ENCODE results near the gene DHRSX. TPM values are rescaled to one million over a fixed set of nuclear protein-coding genes. Genes with fewer than 3 reads are reported as not detected.

The DHRSX gene
- total and polyA plus RNA-seq, 12 donors = 6.4 to 68.6 (median 27.7) TPM

DNA sequence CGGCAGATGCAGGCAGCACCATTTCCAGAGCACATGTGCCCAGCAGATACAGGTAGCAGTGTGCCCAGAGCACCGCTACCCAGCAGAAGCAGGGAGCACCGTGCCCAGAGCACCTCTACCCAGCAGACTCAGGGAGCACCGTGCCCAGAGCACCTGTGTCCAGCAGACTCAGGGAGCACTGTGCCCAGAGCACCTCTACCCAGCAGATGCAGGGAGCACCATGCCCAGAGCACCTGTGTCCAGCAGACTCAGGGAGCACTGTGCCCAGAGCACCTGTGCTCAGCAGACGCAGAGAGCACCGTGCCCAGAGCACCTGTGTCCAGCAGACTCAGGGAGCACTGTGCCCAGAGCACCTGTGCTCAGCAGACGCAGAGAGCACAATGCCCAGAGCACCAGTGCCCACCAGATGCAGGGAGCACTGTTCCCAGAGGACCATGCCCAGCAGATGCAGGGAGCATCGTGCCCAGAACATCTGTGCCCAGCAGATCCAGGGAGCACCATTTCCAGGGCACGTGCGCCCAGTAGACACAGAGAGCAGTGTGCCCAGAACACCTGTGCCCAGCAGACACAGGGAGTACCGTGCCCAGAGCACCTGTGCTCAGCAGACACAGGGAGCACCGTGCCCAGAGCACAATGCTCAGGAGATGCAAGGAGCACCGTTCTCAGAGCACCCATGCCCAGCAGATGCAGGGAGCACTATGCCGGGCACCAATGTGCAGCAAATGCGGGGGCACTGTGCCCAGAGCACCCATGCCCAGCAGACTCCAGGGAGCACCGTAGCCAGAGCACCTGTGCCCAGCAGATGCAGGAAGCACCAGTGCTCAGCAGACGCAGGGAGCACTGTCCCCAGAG, 236.4 kb downstream of the DHRSX start:
- no peaks in the 10 kb centered on the region for H3K27me3 ChIP-seq
- TF ChIP-seq, protein P1, sequence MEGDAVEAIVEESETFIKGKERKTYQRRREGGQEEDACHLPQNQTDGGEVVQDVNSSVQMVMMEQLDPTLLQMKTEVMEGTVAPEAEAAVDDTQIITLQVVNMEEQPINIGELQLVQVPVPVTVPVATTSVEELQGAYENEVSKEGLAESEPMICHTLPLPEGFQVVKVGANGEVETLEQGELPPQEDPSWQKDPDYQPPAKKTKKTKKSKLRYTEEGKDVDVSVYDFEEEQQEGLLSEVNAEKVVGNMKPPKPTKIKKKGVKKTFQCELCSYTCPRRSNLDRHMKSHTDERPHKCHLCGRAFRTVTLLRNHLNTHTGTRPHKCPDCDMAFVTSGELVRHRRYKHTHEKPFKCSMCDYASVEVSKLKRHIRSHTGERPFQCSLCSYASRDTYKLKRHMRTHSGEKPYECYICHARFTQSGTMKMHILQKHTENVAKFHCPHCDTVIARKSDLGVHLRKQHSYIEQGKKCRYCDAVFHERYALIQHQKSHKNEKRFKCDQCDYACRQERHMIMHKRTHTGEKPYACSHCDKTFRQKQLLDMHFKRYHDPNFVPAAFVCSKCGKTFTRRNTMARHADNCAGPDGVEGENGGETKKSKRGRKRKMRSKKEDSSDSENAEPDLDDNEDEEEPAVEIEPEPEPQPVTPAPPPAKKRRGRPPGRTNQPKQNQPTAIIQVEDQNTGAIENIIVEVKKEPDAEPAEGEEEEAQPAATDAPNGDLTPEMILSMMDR (IDR thresholded peaks at IDR 0.05) = no peak
- no peak for TF ChIP-seq POLR2A (IDR thresholded peaks at IDR 0.05)
- no peaks in the 10 kb centered on the region for H3K9me3 ChIP-seq (replicated peaks in 1 of 3)
- no peak for DNase-seq
- intact Hi-C loops (cut with DNase I) = no loop called here
- no peaks in the 10 kb centered on the region for H3K4me1 ChIP-seq (replicated peaks in 1 of 2)
- H3K36me3 ChIP-seq (replicated peaks in 1 of 2) = no peaks in the 10 kb centered on the region
- no peak overlapping the region for H3K27ac ChIP-seq
- 85 to 98% (median 91%) methylated on average over 9 to 17 of the region's 17 CpGs for WGBS, 4 donors
- no peak overlapping the region for H3K4me3 ChIP-seq

DNA sequence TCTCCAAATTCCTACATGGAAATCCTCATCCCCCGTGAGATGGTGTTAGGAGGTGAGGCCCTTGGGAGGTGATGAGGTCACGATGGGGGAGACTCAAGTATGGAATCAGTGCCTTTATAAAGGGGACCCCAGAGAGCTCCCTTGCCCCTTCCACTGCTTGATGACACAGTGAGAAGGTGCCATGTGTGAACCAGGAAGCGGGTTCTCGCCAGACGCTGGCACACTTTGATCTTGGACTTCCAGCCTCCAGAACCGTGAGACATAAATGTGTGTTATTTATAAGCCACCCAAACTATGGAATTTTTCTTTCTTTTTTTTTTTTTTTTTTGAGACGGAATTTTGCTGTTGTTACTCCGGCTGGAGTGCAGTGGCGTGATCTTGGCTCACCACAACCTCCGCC, 237.6 kb downstream of the DHRSX start:
- intact Hi-C loops (cut with DNase I) = no loop called here
- DNase-seq = no peak
- no peak for TF ChIP-seq POLR2A (IDR thresholded peaks at IDR 0.05)
- TF ChIP-seq, protein P1 (IDR thresholded peaks at IDR 0.05) = no peak
- Histone ChIP-seq H3K4me1 (replicated peaks in 1 of 2) (no peaks in the 10 kb centered on the region), H3K4me3 (no peak overlapping the region), H3K9me3 (replicated peaks in 1 of 3) (no peaks in the 10 kb centered on the region), H3K27me3 (no peaks in the 10 kb centered on the region), H3K27ac (no peak overlapping the region), H3K36me3 (replicated peaks in 1 of 2) (no peaks in the 10 kb centered on the region)
- 94 to 96% (median 95%) methylated on average over 10 of the region's 10 CpGs for WGBS, 4 donors

DNA sequence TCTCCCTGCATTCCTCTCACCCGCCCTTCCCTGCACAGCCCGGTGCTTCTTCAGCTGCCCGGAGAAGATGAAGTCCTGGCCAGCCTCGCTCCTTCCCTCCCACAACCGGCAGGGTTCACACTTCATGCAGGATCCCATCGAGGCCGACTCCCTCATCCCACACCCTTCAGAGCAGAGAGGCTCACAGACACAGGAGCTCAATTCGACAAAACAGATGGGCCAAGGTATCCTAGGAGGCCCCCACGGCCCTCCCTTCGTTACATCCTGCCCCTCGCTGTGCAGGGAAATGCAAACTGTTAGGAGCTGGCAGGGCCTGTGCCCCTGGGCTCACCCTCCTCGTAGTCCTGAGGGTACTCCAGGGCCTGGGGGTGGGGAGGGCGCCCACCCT, 238.1 kb downstream of the DHRSX start:
- no peak overlapping the region for H3K27ac ChIP-seq
- H3K4me1 ChIP-seq (replicated peaks in 1 of 2) = no peaks in the 10 kb centered on the region
- H3K4me3 ChIP-seq = no peak overlapping the region
- TF ChIP-seq POLR2A (IDR thresholded peaks at IDR 0.05) = no peak
- TF ChIP-seq, protein P1 (IDR thresholded peaks at IDR 0.05) = no peak
- WGBS, 4 donors = 77 to 82% (median 78%) methylated on average over 11 to 13 of the region's 13 CpGs; no CpG with 5 or more reads in 1 of the 4 donors
- intact Hi-C loops (cut with DNase I) = no loop called here
- no peaks in the 10 kb centered on the region for H3K9me3 ChIP-seq (replicated peaks in 1 of 3)
- no peaks in the 10 kb centered on the region for H3K27me3 ChIP-seq
- no peaks in the 10 kb centered on the region for H3K36me3 ChIP-seq (replicated peaks in 1 of 2)
- no peak for DNase-seq

DNA sequence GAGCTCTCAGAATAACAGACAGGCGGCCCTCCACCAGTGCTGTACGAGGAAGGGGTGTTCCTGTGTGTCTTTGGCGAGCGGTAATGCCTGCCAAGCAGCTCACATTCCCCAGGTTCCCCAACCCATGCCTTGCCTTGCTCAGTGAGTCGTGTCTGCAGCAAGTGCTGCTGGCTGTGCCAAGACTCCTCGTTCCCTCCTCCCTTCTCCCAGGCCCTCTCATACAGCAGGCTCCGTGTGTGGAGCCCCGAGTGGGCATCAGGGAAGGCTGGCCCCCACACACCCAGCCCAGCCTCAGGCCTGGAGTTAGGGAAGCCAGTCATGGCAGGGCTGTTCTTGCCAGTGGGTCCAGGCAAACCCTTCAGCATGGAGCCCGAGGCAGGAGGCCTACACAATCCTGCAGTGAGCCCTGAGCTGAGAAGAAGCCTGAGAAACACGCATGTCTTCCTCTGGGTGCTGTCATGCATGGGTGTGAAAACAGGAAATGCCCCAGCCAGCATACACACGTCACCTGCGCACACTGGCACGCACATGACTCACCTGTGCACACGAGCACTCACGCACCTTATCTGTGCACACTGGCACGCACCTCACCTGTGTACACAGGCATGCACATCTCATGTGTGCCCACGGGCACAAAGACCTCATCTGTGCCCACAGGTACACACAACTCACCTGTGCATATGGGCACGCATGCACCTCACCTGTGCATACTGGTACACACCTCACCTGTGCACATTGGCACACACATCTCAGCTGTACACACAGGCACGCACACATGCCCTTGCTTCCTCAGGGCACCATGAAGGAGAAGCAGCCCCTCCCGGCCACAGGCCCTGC, 238.7 kb downstream of the DHRSX start:
- no peak for TF ChIP-seq POLR2A (IDR thresholded peaks at IDR 0.05)
- TF ChIP-seq, protein P1 (IDR thresholded peaks at IDR 0.05) = no peak
- H3K4me3 ChIP-seq = no peak overlapping the region
- no peaks in the 10 kb centered on the region for H3K36me3 ChIP-seq (replicated peaks in 1 of 2)
- no peak for DNase-seq
- no peaks in the 10 kb centered on the region for H3K4me1 ChIP-seq (replicated peaks in 1 of 2)
- H3K9me3 ChIP-seq (replicated peaks in 1 of 3) = no peaks in the 10 kb centered on the region
- no peaks in the 10 kb centered on the region for H3K27me3 ChIP-seq
- WGBS, 4 donors = 88 to 97% (median 94%) methylated on average over 10 to 20 of the region's 20 CpGs
- intact Hi-C loops (cut with DNase I) = no loop called here
- H3K27ac ChIP-seq = no peak overlapping the region

All from adrenal gland (tissue), 12 donors.